ENCODE measurements around the gene PRCC. TPM values are rescaled to one million over a fixed set of nuclear protein-coding genes. Genes with fewer than 3 reads are reported as not detected.

The PRCC gene
- total and polyA plus RNA-seq, 8 donors: 18.5 to 41.6 (median 21.8) TPM

- Histone ChIP-seq H3K36me3 (no peaks in the 10 kb centered on the region), H3K27ac (no peak overlapping the region), H3K4me3 (no peak overlapping the region), H3K4me1 (peaks cover 0 to 6% (median 3%) of the 10 kb centered on the region in 3 donors), H3K9me3 (no peaks in the 10 kb centered on the region), H3K27me3 (no peaks in the 10 kb centered on the region)
- ATAC-seq (no peak), FAIRE-seq (no peak), DNase-seq (no peak)
- intact Hi-C loops (cut with DNase I): no loop called here
- 94 to 98% methylated on average over 10 of the region's 10 CpGs for WGBS, 2 donors
- TF ChIP-seq CTCF (IDR thresholded peaks at IDR 0.05): no peak
Observed at GRCh38 chr1:156812293-156812990, 45.1 kb downstream of the PRCC start.

- FAIRE-seq (no peak), ATAC-seq (no peak), DNase-seq (no peak)
- Histone ChIP-seq H3K4me3 (peak overlapping the region in 3 of 4 donors; percentile 26 to 42 (median 33)), H3K27ac (no peak overlapping the region), H3K36me3 (no peaks in the 10 kb centered on the region), H3K4me1 (peaks cover 0 to 6% (median 3%) of the 10 kb centered on the region in 3 donors), H3K27me3 (no peaks in the 10 kb centered on the region), H3K9me3 (no peaks in the 10 kb centered on the region)
- no peak for TF ChIP-seq CTCF (IDR thresholded peaks at IDR 0.05)
- intact Hi-C loops (cut with DNase I): no loop called here
- 46 to 64% methylated on average over 10 of the region's 10 CpGs for WGBS, 2 donors
Observed at GRCh38 chr1:156813298-156813697, 46.0 kb downstream of the PRCC start.

GRCh38 chr1:156813750-156814570, 46.6 kb downstream of the PRCC start:
- no peaks in the 10 kb centered on the region for H3K27me3 ChIP-seq
- peaks cover 0 to 6% (median 3%) of the 10 kb centered on the region in 3 donors for H3K4me1 ChIP-seq
- peak; percentile 35 to 45 (median 38) for TF ChIP-seq CTCF (IDR thresholded peaks at IDR 0.05)
- no peak overlapping the region for H3K27ac ChIP-seq
- intact Hi-C loops (cut with DNase I): no loop called here
- H3K36me3 ChIP-seq: no peaks in the 10 kb centered on the region
- WGBS, 2 donors: 13 to 18% methylated on average over 52 to 60 of the region's 60 CpGs
- ATAC-seq (peak; percentile 90 to 92 (median 92)), FAIRE-seq (no peak), DNase-seq (peak; percentile 51 to 88 (median 70))
- peak overlapping the region; percentile 20 to 42 (median 30) for H3K4me3 ChIP-seq
- no peaks in the 10 kb centered on the region for H3K9me3 ChIP-seq

GRCh38 chr1:156814571-156815260, 47.4 kb downstream of the PRCC start:
- no peaks in the 10 kb centered on the region for H3K27me3 ChIP-seq
- no peak for DNase-seq
- 84% methylated on average over 7 of the region's 7 CpGs for WGBS, 2 donors
- H3K9me3 ChIP-seq: no peaks in the 10 kb centered on the region
- intact Hi-C loops (cut with DNase I): no loop called here
- H3K36me3 ChIP-seq: no peaks in the 10 kb centered on the region
- peak in 1 of 4 donors; percentile 13 for ATAC-seq
- H3K4me1 ChIP-seq: peaks cover 0 to 6% (median 3%) of the 10 kb centered on the region in 3 donors
- TF ChIP-seq CTCF (IDR thresholded peaks at IDR 0.05): no peak
- H3K27ac ChIP-seq: no peak overlapping the region
- no peak for FAIRE-seq
- no peak overlapping the region for H3K4me3 ChIP-seq
